ENCODE measurements around the gene COL5A1.

DNA sequence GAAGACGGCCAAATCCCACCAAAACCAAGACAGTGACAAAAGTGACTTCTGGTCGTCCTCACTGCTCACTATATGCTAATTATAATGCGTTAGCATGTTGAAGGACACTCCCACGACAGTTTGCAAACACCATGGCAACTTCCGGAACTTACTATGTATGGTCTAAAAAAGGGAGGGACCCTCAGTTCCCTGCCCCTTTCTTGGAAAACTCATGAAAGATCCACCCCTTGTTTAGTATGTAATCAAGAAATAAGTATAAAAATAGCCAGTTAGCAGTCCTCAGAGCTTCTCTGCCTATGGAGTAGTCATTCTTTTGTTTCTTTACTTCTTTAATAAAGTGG, 248.5 kb downstream of the COL5A1 start:
- TF ChIP-seq POLR2AphosphoS5 (IDR thresholded peaks at IDR 0.05; ENCODE audit: borderline replicate concordance, low read depth, low read length) (no peak), EZH2 (IDR thresholded peaks at IDR 0.05) (no peak), FOXP2 (optimal IDR thresholded peaks at IDR 0.05; ENCODE audit: control extremely low read depth, extremely low read length, insufficient read depth) (no peak)

Data from SK-N-MC (cell line).